NT2/D1 (cell line): ENCODE measurements around the gene POLR2I.

Source experiments
- SUZ12 ChIP-seq: IDR thresholded peaks from 2 replicates; pipeline ENCODE4 v1.6.1; 2011; ENCODE audit not compliant: insufficient read length, insufficient read depth; ENCODE audit errors: extremely low read depth
- YY1 ChIP-seq: IDR thresholded peaks from 2 replicates; pipeline ENCODE4 v1.6.1; 2011; ENCODE audit not compliant: insufficient read length, insufficient read depth
- ZNF274 ChIP-seq: IDR thresholded peaks from 2 replicates; pipeline ENCODE4 v1.6.1; 2011; ENCODE audit warnings: mild to moderate bottlenecking, low read depth, low read length

GRCh38 chr19:36152019-36152351 is 37.3 kb upstream of the POLR2I start:
- TF ChIP-seq YY1 (no peak), ZNF274 (no peak), SUZ12 (no peak)
